Liver (tissue), 3 donors: ENCODE measurements around the gene SLC16A7.

Source experiments
- ATF3 ChIP-seq: IDR thresholded peaks from 2 replicates; pipeline ENCODE4 v1.6.1; 2016; ENCODE audit warnings: antibody characterized with exemption
- CTCF ChIP-seq: fragments of 150-350 bp; IDR thresholded peaks from 2 replicates; pipeline ENCODE4 v1.5.1; 2017; ENCODE audit warnings: improper control_type of control experiment, low read depth, low read length; ENCODE audit not compliant: missing input control
- FOXA1 ChIP-seq: IDR thresholded peaks from 2 replicates; pipeline ENCODE4 v1.6.1; 2016; ENCODE audit warnings: antibody characterized with exemption
- JUND ChIP-seq, 2 donors: IDR thresholded peaks; 2 replicates each; pipeline ENCODE4 v1.6.1; 2016; ENCODE audit warnings: antibody characterized with exemption in 2 of 2
- MAX ChIP-seq: IDR thresholded peaks from 2 replicates; pipeline ENCODE4 v1.6.1; 2016; ENCODE audit warnings: antibody characterized with exemption
- RAD21 ChIP-seq, 2 donors: IDR thresholded peaks; 2 replicates each; pipeline ENCODE4 v1.6.1; 2016; ENCODE audit warnings: antibody characterized with exemption in 2 of 2, mild to moderate bottlenecking in 2 of 2
- REST ChIP-seq: IDR thresholded peaks from 2 replicates; pipeline ENCODE4 v1.6.1; 2016; ENCODE audit warnings: antibody characterized with exemption, mild to moderate bottlenecking
- RXRA ChIP-seq, 2 donors: IDR thresholded peaks; 2 replicates each; pipeline ENCODE4 v1.6.1; 2017 to 2018; ENCODE audit warnings: antibody characterized with exemption in 2 of 2, mild to moderate bottlenecking in 1 of 2
- SP1 ChIP-seq: IDR thresholded peaks from 2 replicates; pipeline ENCODE4 v1.6.1; 2018; ENCODE audit warnings: antibody characterized with exemption, mild to moderate bottlenecking
- TAF1 ChIP-seq: conservative IDR thresholded peaks from 2 replicates; pipeline ENCODE4 v1.6.1; 2016; ENCODE audit warnings: antibody characterized with exemption, mild to moderate bottlenecking
- YY1 ChIP-seq: IDR thresholded peaks from 2 replicates; pipeline ENCODE4 v1.6.1; 2016; ENCODE audit warnings: antibody characterized with exemption, mild to moderate bottlenecking
- donor health status: healthy.
- donor health status: healthy.

- TF ChIP-seq REST (no peak), CTCF (peak; percentile 65), TAF1 (no peak), RAD21 (IDR thresholded peaks at IDR 0.05) (peak; percentile 82 to 89), JUND (IDR thresholded peaks at IDR 0.05) (no peak), FOXA1 (no peak), SP1 (no peak), MAX (no peak), ATF3 (no peak), YY1 (no peak), RXRA (IDR thresholded peaks at IDR 0.05) (no peak)
Measured at GRCh38 chr12:59808317-59808910, 212.6 kb downstream of the SLC16A7 start.
